HepG2 (cell line): ENCODE data around the gene MED4. TPM values are rescaled to one million over a fixed set of nuclear protein-coding genes. Genes with fewer than 3 reads are reported as not detected.

ENCODE experiments used
- ATAC-seq: fragments of 200-7000 bp; cut with Tn5 transposase; 3 replicates; pipeline ENCODE4 v1.9.1; 2020; ENCODE audit warnings: mild to moderate bottlenecking, moderate library complexity
- BruUV-seq: library from RNA; stranded (reverse); fragments of 400-500 nt; replicated peaks from 2 replicates; lab custom pipeline; 2021; lab: Mats Ljungman, UMichigan
- CTCF ChIA-PET: fragments of 300-600 bp; formaldehyde crosslinking; extraction: SDS; loops from one replicate; lab custom pipeline; 2021; ENCODE audit warnings: low total read pairs, inconsistent platforms, low intra/inter-chr PET ratio; lab: Yijun Ruan, JAX
- POLR2A ChIA-PET: fragments of 350-600 bp; sonication (Branson Sonifier 250); formaldehyde crosslinking; loops from one replicate; lab custom pipeline; 2020; ENCODE audit warnings: antibody characterized with exemption, inconsistent platforms; lab: Yijun Ruan, JAX
- DNase-seq: peaks from one replicate; pipeline ENCODE4 v3.0.0-alpha.2; 2015; ENCODE audit warnings: low spot score
- FAIRE-seq: peaks from 3 replicates; lab custom pipeline; 2011; peaks lifted over from hg19 to GRCh38; lab: Jason Lieb, UNC
- H2AFZ ChIP-seq: one replicate; pipeline ENCODE4 v1.6.1; 2011; ENCODE audit warnings: low read length, inconsistent platforms
- H3K27ac ChIP-seq: fragments of 300-600 bp; 3 replicates; pipeline ENCODE4 v1.8.0; 2011; ENCODE audit warnings: mixed run types, mild to moderate bottlenecking, mixed read lengths, low read length, inconsistent platforms; ENCODE audit not compliant: insufficient read depth; ENCODE audit errors: extremely low read length
- H3K27me3 ChIP-seq, 2 experiments: fragments of 200-600 bp in 1 of 2; 2 replicates in 1 of 2; 3 replicates in 1 of 2; pipeline versions ENCODE4 v1.6.0 to v1.8.0; 2011; ENCODE audit warnings: low read length in 2 of 2, mild to moderate bottlenecking in 2 of 2, moderate library complexity in 2 of 2, inconsistent platforms in 1 of 2; ENCODE audit not compliant: insufficient read depth in 2 of 2, control insufficient read depth in 1 of 2
- H3K36me3 ChIP-seq, 2 experiments: fragments of 200-600 bp in 1 of 2; replicated peaks in 1 of 2; 2 replicates in 1 of 2; 3 replicates in 1 of 2; pipeline versions ENCODE4 v1.5.1 to v1.8.0; 2011; ENCODE audit warnings: low read length in 2 of 2, inconsistent platforms in 1 of 2; ENCODE audit not compliant: insufficient read depth in 2 of 2, control insufficient read depth in 1 of 2
- H3K4me1 ChIP-seq: 2 replicates; pipeline ENCODE4 v1.5.1; 2012; ENCODE audit warnings: low read length, inconsistent platforms; ENCODE audit not compliant: insufficient read depth
- H3K4me2 ChIP-seq: 2 replicates; pipeline ENCODE4 v1.6.0; 2011; ENCODE audit warnings: low read depth, low read length, inconsistent platforms
- H3K4me3 ChIP-seq, 3 experiments: fragments of 200-600 bp in 1 of 3; sonication (generic), shearing (Covaris generic) in 1 of 3; replicated peaks in 1 of 3; 2 replicates each; pipeline ENCODE4 v1.5.1; 2011 to 2016; ENCODE audit warnings: low read length in 3 of 3, inconsistent platforms in 2 of 3, low read depth in 2 of 3, mild to moderate bottlenecking in 2 of 3, control low read depth in 1 of 3, mixed read lengths in 1 of 3; ENCODE audit not compliant: insufficient read depth in 1 of 3
- H3K79me2 ChIP-seq: one replicate; pipeline ENCODE4 v1.6.1; 2011; ENCODE audit warnings: low read length, inconsistent platforms; ENCODE audit not compliant: insufficient read depth
- H3K9ac ChIP-seq: 2 replicates; pipeline ENCODE4 v1.6.0; 2011; ENCODE audit warnings: mild to moderate bottlenecking, low read depth, low read length, inconsistent platforms; ENCODE audit not compliant: insufficient read depth
- H3K9me3 ChIP-seq: 2 replicates; pipeline ENCODE4 v1.5.1; 2012; ENCODE audit warnings: mild to moderate bottlenecking, low read length
- H4K20me1 ChIP-seq: 2 replicates; pipeline ENCODE4 v1.6.0; 2011; ENCODE audit warnings: inconsistent platforms, mild to moderate bottlenecking, low read length, moderate library complexity; ENCODE audit not compliant: insufficient read depth
- CEBPG ChIP-seq: IDR thresholded peaks from 2 replicates; pipeline ENCODE4 v1.6.1; 2016
- GPN1 ChIP-seq: sonication (generic); formaldehyde crosslinking; IDR thresholded peaks from 2 replicates; pipeline ENCODE4 v1.5.1; 2020; ENCODE audit warnings: missing genetic modification reagents, borderline replicate concordance
- KAT2B ChIP-seq: fragments of 150-350 bp; IDR thresholded peaks from 2 replicates; pipeline ENCODE4 v1.6.1; 2014; ENCODE audit warnings: low read depth, low read length, borderline replicate concordance
- NR2F6 ChIP-seq, 2 experiments: IDR thresholded peaks; 2 replicates each; pipeline ENCODE4 v1.6.1; 2016; ENCODE audit warnings: antibody characterized with exemption in 1 of 2, mild to moderate bottlenecking in 1 of 2
- PHF21A ChIP-seq: sonication (generic); formaldehyde crosslinking; IDR thresholded peaks from 2 replicates; pipeline ENCODE4 v1.5.0; 2020; ENCODE audit warnings: mild to moderate bottlenecking, missing genetic modification reagents
- SALL1 ChIP-seq: sonication (generic); formaldehyde crosslinking; IDR thresholded peaks from 2 replicates; pipeline ENCODE4 v1.8.0; 2022; ENCODE audit warnings: mild to moderate bottlenecking, missing genetic modification reagents
- SAP130 ChIP-seq: IDR thresholded peaks from 2 replicates; pipeline ENCODE4 v1.6.1; 2016; ENCODE audit warnings: low read depth
- TIGD3 ChIP-seq: sonication (generic); formaldehyde crosslinking; IDR thresholded peaks from 2 replicates; pipeline ENCODE4 v1.5.1; 2020; ENCODE audit warnings: mild to moderate bottlenecking, missing genetic modification reagents, borderline replicate concordance
- ZBTB37 ChIP-seq: sonication (generic); formaldehyde crosslinking; IDR thresholded peaks from 2 replicates; pipeline ENCODE4 v1.4.0; 2020; ENCODE audit warnings: mild to moderate bottlenecking, missing genetic modification reagents
- ZFP37 ChIP-seq: sonication (generic); formaldehyde crosslinking; IDR thresholded peaks from 2 replicates; pipeline ENCODE4 v1.4.0; 2020; ENCODE audit warnings: missing genetic modification reagents, borderline replicate concordance
- ZGPAT ChIP-seq: IDR thresholded peaks from 2 replicates; pipeline ENCODE4 v1.6.1; 2016; ENCODE audit warnings: mild to moderate bottlenecking
- ZMYM3 ChIP-seq: sonication (generic); formaldehyde crosslinking; IDR thresholded peaks from 2 replicates; pipeline ENCODE4 v1.5.1; 2020; ENCODE audit warnings: mild to moderate bottlenecking, missing genetic modification reagents
- ZNF253 ChIP-seq: sonication (generic); formaldehyde crosslinking; IDR thresholded peaks from 2 replicates; pipeline ENCODE4 v1.8.0; 2022; ENCODE audit warnings: mild to moderate bottlenecking, missing genetic modification reagents, borderline replicate concordance
- ZNF317 ChIP-seq: sonication (generic); formaldehyde crosslinking; IDR thresholded peaks from 2 replicates; pipeline ENCODE4 v1.5.0; 2020; ENCODE audit warnings: mild to moderate bottlenecking, missing genetic modification reagents
- ZNF530 ChIP-seq: sonication (generic); formaldehyde crosslinking; IDR thresholded peaks from 2 replicates; pipeline ENCODE4 v1.5.0; 2020; ENCODE audit warnings: low read depth, mild to moderate bottlenecking, missing genetic modification reagents
- ZNF558 ChIP-seq: sonication (generic); formaldehyde crosslinking; IDR thresholded peaks from 2 replicates; pipeline ENCODE4 v1.9.0; 2022; ENCODE audit warnings: mild to moderate bottlenecking, missing genetic modification reagents, borderline replicate concordance
- ZNF770 ChIP-seq: sonication (generic); formaldehyde crosslinking; IDR thresholded peaks from 2 replicates; pipeline ENCODE4 v1.5.0; 2020; ENCODE audit warnings: mild to moderate bottlenecking, missing genetic modification reagents
- WGBS: methylation state at CpG from one replicate; pipeline ENCODE4 v1.1.6; 2017; ENCODE audit warnings: low lambda C conversion rate; 5-methylcytosine and 5-hydroxymethylcytosine counted together
- in situ Hi-C: cut with HindIII; loops from 2 replicates; pipeline ENCODE4 v1.10.0; 2017; ENCODE audit warnings: low pct_unique_long_range_greater_than_20kb; ENCODE audit not compliant: extremely low pct_ligation_motif_present
- intact Hi-C: fragments of 100-400 bp; cut with micrococcal nuclease; formaldehyde crosslinking; loops from one replicate; pipeline ENCODE4 v1.10.0; 2022; ENCODE audit not compliant: unreplicated experiment
- polyA plus RNA-seq, 8 experiments: library from polyadenylated mRNA; depleted of rRNA in 3 of 8; stranded (reverse) in 7 of 8; unstranded in 1 of 8; fragments of >200 nt; fragmentation: Illumina TruSeq in 4 of 8; extraction: Trizol in 4 of 8; gene quantifications; 2 replicates each; pipeline versions ENCODE4 v1.2.1 to v1.2.3, GENCODE V29; 2011 to 2016; ENCODE audit warnings: low read depth in 4 of 8, missing spikeins in 1 of 8, mixed read lengths in 1 of 8; ENCODE audit not compliant: insufficient read depth in 1 of 8
- total RNA-seq, 5 experiments: library from RNA; depleted of rRNA; stranded (reverse); fragments of >200 nt; fragmentation: Illumina TruSeq; extraction: Trizol; gene quantifications; 2 replicates each; pipeline ENCODE4 v1.2.3, GENCODE V29; 2016; ENCODE audit warnings: low read depth in 1 of 5

The MED4 gene
- total and polyA plus RNA-seq, 2 of the 13 experiments (the other 11 are each of a cell fraction or from before 2014, with no cell fraction given): 49.4 to 57.8 TPM

GRCh38 chr13:48108106-48108505 is 13.2 kb upstream of the MED4 start (continued):
- no peak for TF ChIP-seq ZNF253 (CRISPR knock-in tag)
- TF ChIP-seq, all 625 proteins: peak for 0

- WGBS: 26% methylated on average over 4 of the region's 4 CpGs
- no peak overlapping the region for H2AFZ ChIP-seq
- H3K79me2 ChIP-seq: peaks cover 22% of the 10 kb centered on the region
- CTCF ChIA-PET: interaction anchor here (1.6 kb wide), 1 partner anchor 16 kb away, joined by 3 read pairs; no protein-coding TSS in a partner anchor
- ATAC-seq (no peak), FAIRE-seq (peak; percentile 53), DNase-seq (no peak)
- peak overlapping the region; percentile 66 for H3K27ac ChIP-seq
- H3K9ac ChIP-seq: no peak overlapping the region
- no peaks in the 10 kb centered on the region for H4K20me1 ChIP-seq
- peak overlapping the region; percentile 79 for H3K4me2 ChIP-seq
- BruUV-seq: no TSS peak
- H3K36me3 ChIP-seq: no peaks in the 10 kb centered on the region; a peak in 1 of 5 replicates
- POLR2A ChIA-PET: interaction anchor here (1.1 kb wide), 1 partner anchor 135 kb away, joined by 4 read pairs; the partner anchor contains the start of gene ITM2B
- H3K4me3 ChIP-seq: no peak overlapping the region
- no peaks in the 10 kb centered on the region for H3K9me3 ChIP-seq
- intact Hi-C loops: loop anchor here (5.0 to 10.0 kb wide), 2 partner anchors 207 to 530 kb away; partner anchors contain the start of gene RB1
- no peaks in the 10 kb centered on the region; a peak in 1 of 5 replicates for H3K27me3 ChIP-seq
- in situ Hi-C loops: no loop called here
- peaks cover 73% of the 10 kb centered on the region for H3K4me1 ChIP-seq
- TF ChIP-seq KAT2B (no peak), ZGPAT (CRISPR knock-in tag) (0 out of 2 replicates have a peak, but pooled peaks have one; percentile 17), GPN1 (CRISPR knock-in tag) (no peak), ZNF317 (no peak), ZNF770 (CRISPR knock-in tag) (0 out of 2 replicates have a peak, but pooled peaks have one; percentile 48), CEBPG (peak; percentile 47), TIGD3 (CRISPR knock-in tag) (no peak), PHF21A (CRISPR knock-in tag) (no peak), ZNF530 (CRISPR knock-in tag) (no peak), ZMYM3 (CRISPR knock-in tag) (peak; percentile 35; the same call in 1 of the 2 replicates), NR2F6 (IDR thresholded peaks at IDR 0.05) (peak; percentile 49), NR2F6 (CRISPR knock-in tag; IDR thresholded peaks at IDR 0.05) (peak; percentile 66), SALL1 (CRISPR knock-in tag) (0 out of 2 replicates have a peak, but pooled peaks have one; percentile 14), SAP130 (no peak), ZBTB37 (CRISPR knock-in tag) (no peak), ZNF558 (CRISPR knock-in tag) (no peak), ZFP37 (CRISPR knock-in tag) (no peak)
Observed at GRCh38 chr13:48097793-48098192, 2.9 kb upstream of the MED4 start.
